KMS-11 (cell line): ENCODE results near the gene ZFYVE28.

Source experiments
- H2AFZ ChIP-seq: fragments of 200-600 bp; sonication (generic); 2 replicates; pipeline ENCODE4 v1.6.1; 2016; ENCODE audit warnings: antibody characterized with exemption, mixed run types, low read depth
- H3K27ac ChIP-seq: fragments of 200-600 bp; sonication (generic); 2 replicates; pipeline ENCODE4 v1.6.1; 2016; ENCODE audit warnings: mild to moderate bottlenecking, mixed run types
- H3K27me3 ChIP-seq: fragments of 200-600 bp; sonication (generic); 2 replicates; pipeline ENCODE4 v1.6.1; 2017; ENCODE audit warnings: mild to moderate bottlenecking, low read depth, mixed run types, moderate library complexity; ENCODE audit not compliant: insufficient read depth
- H3K36me3 ChIP-seq: fragments of 200-600 bp; sonication (generic); 2 replicates; pipeline ENCODE4 v1.6.1; 2017; ENCODE audit warnings: mild to moderate bottlenecking, mixed run types; ENCODE audit not compliant: insufficient read depth
- H3K4me1 ChIP-seq: fragments of 200-600 bp; sonication (generic); 2 replicates; pipeline ENCODE4 v1.6.1; 2016; ENCODE audit warnings: mild to moderate bottlenecking, low read depth, mixed run types; ENCODE audit not compliant: poor library complexity, severe bottlenecking
- H3K4me2 ChIP-seq: fragments of 200-600 bp; sonication (generic); 2 replicates; pipeline ENCODE4 v1.7.0; 2016; ENCODE audit warnings: mild to moderate bottlenecking, mixed run types
- H3K4me3 ChIP-seq: fragments of 200-600 bp; sonication (generic); IDR thresholded peaks from 2 replicates; pipeline ENCODE4 v1.6.1; 2017; ENCODE audit warnings: low read depth, low read length, mixed read lengths; ENCODE audit not compliant: insufficient read depth
- H3K79me2 ChIP-seq: fragments of 200-600 bp; sonication (generic); 2 replicates; pipeline ENCODE4 v1.6.1; 2016; ENCODE audit warnings: low read depth, mixed run types; ENCODE audit not compliant: insufficient read depth
- H3K9ac ChIP-seq: fragments of 200-600 bp; sonication (generic); 2 replicates; pipeline ENCODE4 v1.6.1; 2016; ENCODE audit warnings: mild to moderate bottlenecking, mixed run types
- H4K20me1 ChIP-seq: fragments of 200-600 bp; sonication (generic); 2 replicates; pipeline ENCODE4 v1.6.1; 2016; ENCODE audit warnings: mild to moderate bottlenecking, mixed run types; ENCODE audit not compliant: insufficient read depth
- CTCF ChIP-seq: fragments of 200-600 bp; sonication (generic); conservative IDR thresholded peaks from 2 replicates; pipeline ENCODE4 v1.6.1; 2017; ENCODE audit warnings: low read depth, mild to moderate bottlenecking, antibody characterized with exemption, low read length, moderate library complexity, mixed read lengths

ZFYVE28 gene

GRCh38 chr4:2353222-2354107, 65.0 kb downstream of the ZFYVE28 start:
- Histone ChIP-seq H3K4me1 (no peaks in the 10 kb centered on the region), H4K20me1 (no peaks in the 10 kb centered on the region), H2AFZ (no peak overlapping the region), H3K9ac (no peak overlapping the region), H3K27ac (no peak overlapping the region), H3K4me2 (no peak overlapping the region), H3K79me2 (no peaks in the 10 kb centered on the region), H3K36me3 (no peaks in the 10 kb centered on the region), H3K4me3 (no peak overlapping the region), H3K27me3 (no peaks in the 10 kb centered on the region)
- no peak for TF ChIP-seq CTCF

- Histone ChIP-seq H3K9ac (no peak overlapping the region), H3K27me3 (no peaks in the 10 kb centered on the region), H3K79me2 (no peaks in the 10 kb centered on the region), H3K4me2 (no peak overlapping the region), H4K20me1 (no peaks in the 10 kb centered on the region), H3K4me1 (no peaks in the 10 kb centered on the region), H3K36me3 (no peaks in the 10 kb centered on the region), H3K27ac (no peak overlapping the region), H2AFZ (no peak overlapping the region), H3K4me3 (no peak overlapping the region)
- no peak for TF ChIP-seq CTCF
Observed at GRCh38 chr4:2352729-2353221, 65.7 kb downstream of the ZFYVE28 start.

GRCh38 chr4:2352171-2352570, 66.3 kb downstream of the ZFYVE28 start:
- Histone ChIP-seq H3K79me2 (no peaks in the 10 kb centered on the region), H3K27me3 (no peaks in the 10 kb centered on the region), H4K20me1 (no peaks in the 10 kb centered on the region), H3K9ac (no peak overlapping the region), H3K36me3 (no peaks in the 10 kb centered on the region), H3K4me1 (no peaks in the 10 kb centered on the region), H2AFZ (no peak overlapping the region), H3K4me3 (no peak overlapping the region), H3K27ac (no peak overlapping the region), H3K4me2 (no peak overlapping the region)
- no peak for TF ChIP-seq CTCF

GRCh38 chr4:2350982-2351381, 67.5 kb downstream of the ZFYVE28 start:
- Histone ChIP-seq H3K4me1 (no peaks in the 10 kb centered on the region), H3K9ac (no peak overlapping the region), H4K20me1 (no peaks in the 10 kb centered on the region), H2AFZ (no peak overlapping the region), H3K79me2 (no peaks in the 10 kb centered on the region), H3K27me3 (no peaks in the 10 kb centered on the region), H3K4me3 (no peak overlapping the region), H3K27ac (no peak overlapping the region), H3K4me2 (no peak overlapping the region), H3K36me3 (no peaks in the 10 kb centered on the region)
- no peak for TF ChIP-seq CTCF
